Measurements from ENCODE around the gene FILIP1L. TPM values are rescaled to one million over a fixed set of nuclear protein-coding genes. Genes with fewer than 3 reads are reported as not detected.

FILIP1L gene
- polyA plus RNA-seq, 1 of the 3 experiments (the other 2 are of a cell fraction) = 26.8 TPM

DNA sequence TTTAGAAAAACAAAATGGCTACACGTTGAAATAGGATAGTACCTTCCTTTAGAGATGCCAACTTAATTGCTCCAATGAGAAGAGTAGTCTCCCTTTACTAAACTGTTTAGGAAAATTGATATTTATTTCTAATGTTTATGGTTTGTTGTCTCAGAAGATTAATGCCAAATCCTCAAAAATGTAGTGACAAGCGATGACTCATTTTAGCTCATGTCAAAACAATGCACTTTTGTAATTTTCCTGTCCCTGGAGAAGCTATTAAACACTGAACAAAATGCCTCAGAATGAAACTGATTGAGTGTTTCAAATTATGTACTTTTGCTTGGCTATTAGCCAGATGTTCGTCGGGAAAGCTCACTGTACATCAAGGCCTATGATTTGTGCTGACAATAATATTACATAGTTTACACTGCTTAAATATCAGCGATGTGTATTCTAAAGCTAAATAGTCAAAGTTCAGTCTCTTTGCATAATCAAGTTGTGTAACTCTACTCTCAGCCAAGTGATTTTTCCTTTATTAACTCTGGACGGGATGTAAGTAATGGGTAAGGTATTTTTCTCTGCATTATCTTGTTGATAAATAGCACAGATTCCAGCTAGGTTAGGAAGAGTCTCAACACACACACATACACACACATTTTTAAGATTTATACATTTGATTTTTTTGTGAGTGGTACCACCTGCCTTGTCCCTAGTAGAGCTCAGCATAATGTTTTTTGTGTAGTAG, 212.9 kb downstream of the FILIP1L start:
- H3K4me3 ChIP-seq (ENCODE audit: low read depth in 2 of 2, low read length in 1 of 2) = no peak overlapping the region
- H3K27me3 ChIP-seq (ENCODE audit: insufficient read depth) = no peaks in the 10 kb centered on the region
- no peaks in the 10 kb centered on the region for H3K9me2 ChIP-seq
- peaks cover 13 to 33% of the 10 kb centered on the region in 2 experiments for H3K4me1 ChIP-seq (ENCODE audit: control insufficient read depth in 1 of 2, insufficient read depth in 2 of 2, low read depth in 1 of 2, low read length in 1 of 2)
- CTCF ChIA-PET = interaction anchor here (0.9 to 1.4 kb wide), 4 partner anchors 9 to 167 kb away, joined by 4 to 5 read pairs (median 4); no protein-coding TSS in a partner anchor
- DNase-seq = no peak
- H3K27ac ChIP-seq (ENCODE audit: low read depth in 2 of 2, low read length in 1 of 2) = peak overlapping the region; percentile 80 to 88
- peaks cover 18% of the 10 kb centered on the region for H3K79me2 ChIP-seq (ENCODE audit: insufficient read depth)
- POLR2A ChIA-PET = no interaction called here
- no peaks in the 10 kb centered on the region for H4K20me1 ChIP-seq (ENCODE audit: insufficient read depth)
- H3K9me3 ChIP-seq = no peaks in the 10 kb centered on the region
- H3K9ac ChIP-seq = peak overlapping the region; percentile 60
- H3F3A ChIP-seq (replicated peaks; ENCODE audit: insufficient read depth) = peaks cover 30% of the 10 kb centered on the region
- peak overlapping the region; percentile 1; the same call in 1 of the 2 replicates for H2AFZ ChIP-seq (ENCODE audit: low read depth)
- peak overlapping the region; percentile 52 for H3K4me2 ChIP-seq
- no peaks in the 10 kb centered on the region for H3K36me3 ChIP-seq (replicated peaks in 1 of 2; ENCODE audit: control insufficient read depth in 1 of 2, insufficient read depth in 2 of 2, low read length in 1 of 2)
- WGBS (ENCODE audit: low lambda C conversion rate) = 6% methylated on average over 6 of the region's 6 CpGs
- TF ChIP-seq POLR2AphosphoS5 (IDR thresholded peaks at IDR 0.05; ENCODE audit: low read depth, low read length) = peak; percentile 59; the same call in 1 of the 2 replicates
- TF ChIP-seq RCOR1 (IDR thresholded peaks at IDR 0.05; ENCODE audit: low read length) = no peak
- TF ChIP-seq MXI1 (IDR thresholded peaks at IDR 0.05; ENCODE audit: low read depth, low read length) = no peak
- TF ChIP-seq RXRA (IDR thresholded peaks at IDR 0.05; ENCODE audit: borderline replicate concordance, low read depth) = peak; percentile 60; the same call in 1 of the 2 replicates
- peak; percentile 89 for TF ChIP-seq NFIC (IDR thresholded peaks at IDR 0.05; ENCODE audit: borderline replicate concordance)
- no peak for TF ChIP-seq EZH2phosphoT487 (IDR thresholded peaks at IDR 0.05; ENCODE audit: borderline replicate concordance, low read depth)
- TF ChIP-seq SIN3A (IDR thresholded peaks at IDR 0.05; ENCODE audit: borderline replicate concordance, low read depth, low read length) = 0 out of 2 replicates have a peak, but pooled peaks have one; percentile 40
- TF ChIP-seq RFX5 (IDR thresholded peaks at IDR 0.05; ENCODE audit: low read length) = no peak
- TF ChIP-seq TAF1 (IDR thresholded peaks at IDR 0.05; ENCODE audit: borderline replicate concordance, low read depth, low read length) = no peak; the same call in 1 of the 2 replicates
- TF ChIP-seq, protein P1, sequence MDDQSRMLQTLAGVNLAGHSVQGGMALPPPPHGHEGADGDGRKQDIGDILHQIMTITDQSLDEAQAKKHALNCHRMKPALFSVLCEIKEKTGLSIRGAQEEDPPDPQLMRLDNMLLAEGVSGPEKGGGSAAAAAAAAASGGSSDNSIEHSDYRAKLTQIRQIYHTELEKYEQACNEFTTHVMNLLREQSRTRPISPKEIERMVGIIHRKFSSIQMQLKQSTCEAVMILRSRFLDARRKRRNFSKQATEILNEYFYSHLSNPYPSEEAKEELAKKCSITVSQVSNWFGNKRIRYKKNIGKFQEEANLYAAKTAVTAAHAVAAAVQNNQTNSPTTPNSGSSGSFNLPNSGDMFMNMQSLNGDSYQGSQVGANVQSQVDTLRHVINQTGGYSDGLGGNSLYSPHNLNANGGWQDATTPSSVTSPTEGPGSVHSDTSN (IDR thresholded peaks at IDR 0.05) = peak; percentile 97
- TF ChIP-seq, protein P2, sequence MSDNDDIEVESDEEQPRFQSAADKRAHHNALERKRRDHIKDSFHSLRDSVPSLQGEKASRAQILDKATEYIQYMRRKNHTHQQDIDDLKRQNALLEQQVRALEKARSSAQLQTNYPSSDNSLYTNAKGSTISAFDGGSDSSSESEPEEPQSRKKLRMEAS (IDR thresholded peaks at IDR 0.05; ENCODE audit: low read depth) = no peak
- TF ChIP-seq, protein P3, sequence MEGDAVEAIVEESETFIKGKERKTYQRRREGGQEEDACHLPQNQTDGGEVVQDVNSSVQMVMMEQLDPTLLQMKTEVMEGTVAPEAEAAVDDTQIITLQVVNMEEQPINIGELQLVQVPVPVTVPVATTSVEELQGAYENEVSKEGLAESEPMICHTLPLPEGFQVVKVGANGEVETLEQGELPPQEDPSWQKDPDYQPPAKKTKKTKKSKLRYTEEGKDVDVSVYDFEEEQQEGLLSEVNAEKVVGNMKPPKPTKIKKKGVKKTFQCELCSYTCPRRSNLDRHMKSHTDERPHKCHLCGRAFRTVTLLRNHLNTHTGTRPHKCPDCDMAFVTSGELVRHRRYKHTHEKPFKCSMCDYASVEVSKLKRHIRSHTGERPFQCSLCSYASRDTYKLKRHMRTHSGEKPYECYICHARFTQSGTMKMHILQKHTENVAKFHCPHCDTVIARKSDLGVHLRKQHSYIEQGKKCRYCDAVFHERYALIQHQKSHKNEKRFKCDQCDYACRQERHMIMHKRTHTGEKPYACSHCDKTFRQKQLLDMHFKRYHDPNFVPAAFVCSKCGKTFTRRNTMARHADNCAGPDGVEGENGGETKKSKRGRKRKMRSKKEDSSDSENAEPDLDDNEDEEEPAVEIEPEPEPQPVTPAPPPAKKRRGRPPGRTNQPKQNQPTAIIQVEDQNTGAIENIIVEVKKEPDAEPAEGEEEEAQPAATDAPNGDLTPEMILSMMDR (IDR thresholded peaks at IDR 0.05) = no peak
- no peak for TF ChIP-seq GABPA (IDR thresholded peaks at IDR 0.05; ENCODE audit: low read depth)
- peak in 1 of 2 experiments; percentile 93; a peak in 2 of 4 replicates for TF ChIP-seq EP300 (IDR thresholded peaks at IDR 0.05; ENCODE audit: borderline replicate concordance in 1 of 2, low read depth in 1 of 2, low read length in 1 of 2)
- TF ChIP-seq NRF1 (IDR thresholded peaks at IDR 0.05; ENCODE audit: low read depth, low read length) = no peak
- TF ChIP-seq SMC3 (IDR thresholded peaks at IDR 0.05; ENCODE audit: low read depth, low read length) = no peak
- TF ChIP-seq FOXJ3 (CRISPR knock-in tag; IDR thresholded peaks at IDR 0.05) = no peak
- TF ChIP-seq, protein P4, sequence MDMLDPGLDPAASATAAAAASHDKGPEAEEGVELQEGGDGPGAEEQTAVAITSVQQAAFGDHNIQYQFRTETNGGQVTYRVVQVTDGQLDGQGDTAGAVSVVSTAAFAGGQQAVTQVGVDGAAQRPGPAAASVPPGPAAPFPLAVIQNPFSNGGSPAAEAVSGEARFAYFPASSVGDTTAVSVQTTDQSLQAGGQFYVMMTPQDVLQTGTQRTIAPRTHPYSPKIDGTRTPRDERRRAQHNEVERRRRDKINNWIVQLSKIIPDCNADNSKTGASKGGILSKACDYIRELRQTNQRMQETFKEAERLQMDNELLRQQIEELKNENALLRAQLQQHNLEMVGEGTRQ (IDR thresholded peaks at IDR 0.05; ENCODE audit: borderline replicate concordance, low read depth, low read length) = no peak
- TF ChIP-seq, protein P5, sequence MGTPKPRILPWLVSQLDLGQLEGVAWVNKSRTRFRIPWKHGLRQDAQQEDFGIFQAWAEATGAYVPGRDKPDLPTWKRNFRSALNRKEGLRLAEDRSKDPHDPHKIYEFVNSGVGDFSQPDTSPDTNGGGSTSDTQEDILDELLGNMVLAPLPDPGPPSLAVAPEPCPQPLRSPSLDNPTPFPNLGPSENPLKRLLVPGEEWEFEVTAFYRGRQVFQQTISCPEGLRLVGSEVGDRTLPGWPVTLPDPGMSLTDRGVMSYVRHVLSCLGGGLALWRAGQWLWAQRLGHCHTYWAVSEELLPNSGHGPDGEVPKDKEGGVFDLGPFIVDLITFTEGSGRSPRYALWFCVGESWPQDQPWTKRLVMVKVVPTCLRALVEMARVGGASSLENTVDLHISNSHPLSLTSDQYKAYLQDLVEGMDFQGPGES (IDR thresholded peaks at IDR 0.05; ENCODE audit: low read depth, low read length) = no peak
- TF ChIP-seq JUND (IDR thresholded peaks at IDR 0.05) = peak; percentile 96
- no peak for TF ChIP-seq REST (IDR thresholded peaks at IDR 0.05; ENCODE audit: low read depth, low read length)
- no peak for TF ChIP-seq FOXM1 (IDR thresholded peaks at IDR 0.05; ENCODE audit: low read depth)
- peak; percentile 10 for TF ChIP-seq CHD2 (IDR thresholded peaks at IDR 0.05; ENCODE audit: low read length, partially characterized antibody)
- TF ChIP-seq FOSL2 (IDR thresholded peaks at IDR 0.05; ENCODE audit: borderline replicate concordance, low read depth) = peak; percentile 94

Data from SK-N-SH (cell line).